GM18861 (cell line): ENCODE measurements around the gene SHROOM3.

Source experiments
- ATAC-seq: cut with Tn5 transposase; IDR thresholded peaks from one replicate; pipeline ENCODE4 v1.9.1; 2021; ENCODE audit not compliant: unreplicated experiment

SHROOM3 gene

GRCh38 chr4:76800902-76801301 lies 365.9 kb downstream of the SHROOM3 start:
- no peak for ATAC-seq

GRCh38 chr4:76801621-76802235 lies 366.7 kb downstream of the SHROOM3 start:
- ATAC-seq, result no peak

DNA sequence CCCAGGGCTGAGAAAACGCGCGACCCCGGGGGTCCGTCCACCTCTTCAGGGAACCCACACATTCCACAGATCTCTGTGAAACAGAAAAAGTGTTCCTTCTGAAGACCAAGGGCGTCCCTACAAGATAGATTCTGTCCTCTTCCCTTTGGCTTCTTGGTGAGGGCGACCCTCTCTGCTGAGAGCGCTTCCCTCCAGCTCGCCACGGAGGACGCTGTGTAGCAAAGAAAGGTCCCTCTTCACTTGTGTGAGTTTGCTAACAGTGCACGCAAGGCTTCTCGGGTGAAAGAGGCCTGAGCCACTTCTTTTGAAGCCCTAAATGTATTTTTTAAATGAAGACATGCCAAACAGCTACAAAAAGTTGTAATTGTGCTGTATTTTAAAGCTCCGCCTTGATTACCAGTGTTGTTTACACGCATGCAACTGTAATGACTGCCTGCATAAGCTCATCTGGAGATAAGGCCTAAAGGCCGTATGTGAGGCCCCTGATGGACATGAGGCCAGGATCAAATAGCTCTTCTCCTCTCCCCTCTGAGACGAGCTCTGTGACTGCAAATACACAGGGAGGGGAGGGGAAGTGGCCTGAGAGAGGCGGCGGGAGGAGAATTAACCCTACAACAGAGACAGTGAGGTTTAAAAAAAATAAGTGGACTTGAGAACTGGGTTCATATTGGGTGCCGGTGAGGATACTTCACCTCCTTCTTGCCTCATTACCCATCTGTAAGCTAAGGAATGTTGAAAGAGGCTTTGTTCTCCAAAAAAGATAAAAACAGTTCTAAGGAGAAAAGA lies 367.4 kb downstream of the SHROOM3 start:
- no peak for ATAC-seq

- ATAC-seq, result no peak
Measured at GRCh38 chr4:76803522-76803921, 368.5 kb downstream of the SHROOM3 start.

DNA sequence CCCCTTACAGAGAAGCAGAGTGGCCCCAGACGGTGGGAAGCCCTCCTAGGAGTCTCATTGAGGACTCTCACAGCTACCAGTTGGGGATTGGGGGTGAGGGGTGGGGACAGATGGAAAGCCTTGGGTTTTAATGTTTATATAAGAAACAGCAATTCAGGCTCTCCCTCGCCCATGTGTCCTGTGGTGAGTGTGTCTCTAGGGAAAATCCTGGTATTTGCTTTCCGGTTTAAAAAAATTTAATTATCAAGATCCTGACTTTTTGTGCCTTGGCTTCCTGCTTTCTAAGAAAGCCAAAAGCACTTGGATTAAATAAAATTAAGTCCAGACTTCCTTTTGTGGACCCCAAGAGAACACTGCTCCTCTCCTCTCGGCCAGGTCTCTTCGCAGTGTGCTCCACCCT lies 369.1 kb downstream of the SHROOM3 start:
- ATAC-seq, result no peak

GRCh38 chr4:76806346-76806745 lies 371.3 kb downstream of the SHROOM3 start:
- no peak for ATAC-seq

DNA sequence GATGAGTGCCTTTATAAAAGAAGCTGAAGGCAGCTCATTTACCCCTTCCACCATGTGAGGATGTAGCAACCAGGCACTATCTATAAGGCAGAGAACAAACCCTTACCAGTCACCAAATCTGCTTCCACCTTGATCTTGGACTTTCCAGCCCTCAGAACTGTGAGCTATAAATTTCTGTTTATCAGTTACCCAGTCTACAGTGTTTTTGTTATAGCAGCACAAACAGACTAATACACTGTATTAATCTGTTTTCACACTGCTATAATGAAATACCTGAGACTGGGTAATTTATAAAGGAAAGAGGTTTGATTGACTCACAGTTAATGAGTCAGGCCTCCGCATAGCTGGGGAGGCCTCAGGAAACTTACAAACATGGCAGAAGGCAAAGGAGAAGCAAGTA lies 371.7 kb downstream of the SHROOM3 start:
- no peak for ATAC-seq

GRCh38 chr4:76809594-76810305 lies 374.7 kb downstream of the SHROOM3 start:
- ATAC-seq, result no peak

DNA sequence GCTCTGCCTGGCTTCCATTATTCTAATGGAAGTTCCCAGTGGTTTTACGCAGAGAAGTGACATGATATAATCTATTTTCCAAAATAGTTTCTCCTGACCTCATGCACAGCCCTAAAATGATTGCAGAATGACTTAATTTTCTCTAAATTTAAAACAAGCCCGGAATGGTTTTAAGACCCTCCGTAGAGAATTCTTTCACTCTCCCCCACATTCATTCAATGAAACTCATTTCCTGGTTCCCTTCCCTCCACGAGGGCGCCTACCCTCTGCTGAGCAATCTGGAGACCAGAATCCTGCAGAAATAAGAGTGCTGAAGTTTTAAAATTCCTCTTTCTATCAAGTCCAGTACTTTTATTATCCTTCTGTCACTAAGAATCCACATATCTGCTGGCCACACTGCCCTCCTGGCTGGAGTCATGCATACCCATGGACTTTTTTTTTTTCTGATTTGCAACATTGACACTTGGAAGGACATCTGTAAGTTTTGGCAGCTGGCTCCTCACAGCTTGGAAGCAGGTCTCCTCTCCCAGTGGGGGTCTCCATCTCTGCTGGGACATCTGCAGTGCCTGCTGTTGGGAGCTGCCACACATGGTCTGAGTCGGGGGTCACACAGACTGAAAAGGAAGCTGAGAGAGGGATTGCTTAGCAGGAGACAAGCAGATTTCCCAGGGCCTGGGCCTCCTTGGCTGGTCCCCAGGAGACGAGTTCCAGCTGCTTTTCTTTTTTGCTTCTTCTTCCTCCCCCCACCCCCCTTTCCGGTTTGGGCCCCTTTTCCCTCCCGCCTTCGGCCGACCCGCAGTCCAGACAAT lies 376.8 kb downstream of the SHROOM3 start:
- no peak for ATAC-seq

GRCh38 chr4:76813070-76813469 lies 378.0 kb downstream of the SHROOM3 start:
- no peak for ATAC-seq

DNA sequence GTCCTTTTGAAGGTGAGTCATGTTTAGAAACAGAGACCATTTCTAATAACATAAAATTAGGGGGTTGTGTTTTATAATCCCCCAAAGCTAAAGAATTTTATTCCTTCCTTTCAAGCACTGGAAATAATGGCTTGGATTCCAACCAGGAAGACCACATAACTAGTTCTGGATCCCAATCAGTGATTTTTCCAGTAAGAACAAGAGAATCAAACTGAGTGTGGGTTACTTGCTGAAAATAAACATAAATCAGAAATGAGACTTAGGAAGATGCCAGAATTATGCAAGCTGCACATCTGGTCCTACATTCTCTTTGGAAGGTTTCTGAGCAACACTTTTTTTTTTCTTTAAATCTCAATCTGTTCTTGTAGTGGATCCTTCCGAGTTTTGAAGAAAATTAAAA lies 386.6 kb downstream of the SHROOM3 start:
- no peak for ATAC-seq

- ATAC-seq, result no peak
Measured at GRCh38 chr4:76822303-76822702, 387.3 kb downstream of the SHROOM3 start.

- no peak for ATAC-seq
Measured at GRCh38 chr4:76823495-76823894, 388.5 kb downstream of the SHROOM3 start.

- ATAC-seq, result no peak
Measured at GRCh38 chr4:76830612-76830963, 395.6 kb downstream of the SHROOM3 start.

DNA sequence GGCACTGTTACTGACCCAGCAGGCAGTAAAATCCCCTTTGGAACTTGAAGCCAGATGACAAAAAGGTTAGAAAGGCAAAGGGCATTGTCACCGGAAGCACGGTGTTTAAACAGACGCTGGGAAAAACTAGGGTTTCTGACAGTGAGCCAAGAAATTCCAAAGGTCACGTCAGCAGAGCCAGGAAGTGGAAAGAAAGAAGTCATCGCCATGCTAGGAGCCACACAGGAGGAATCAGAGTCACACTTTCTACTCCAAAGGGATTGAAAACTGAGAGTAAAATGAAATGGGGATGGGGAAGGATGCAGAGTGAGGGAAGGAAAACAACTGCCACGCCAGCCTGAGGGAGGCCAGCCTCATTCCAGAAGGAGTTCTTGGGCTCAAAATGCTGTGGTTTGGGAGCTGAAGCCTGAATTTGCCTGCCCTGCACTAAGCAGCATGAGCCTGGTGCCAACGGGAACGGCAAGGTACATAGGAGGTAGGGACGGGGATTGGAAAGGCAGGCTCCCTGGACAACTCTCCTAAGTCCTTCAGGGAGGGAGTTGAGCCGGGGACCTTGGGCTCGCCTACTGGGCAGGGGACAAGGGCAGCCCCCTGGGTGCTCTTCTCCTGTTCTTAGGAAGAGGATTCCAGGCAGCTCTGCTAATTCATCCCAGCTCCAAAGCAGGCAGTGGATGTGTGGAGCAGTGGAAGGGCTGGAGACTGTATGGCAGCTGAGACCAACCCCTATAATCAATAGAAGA lies 396.1 kb downstream of the SHROOM3 start:
- ATAC-seq, result no peak

GRCh38 chr4:76831711-76832373 lies 396.8 kb downstream of the SHROOM3 start:
- ATAC-seq, result no peak
